Psoas muscle (tissue), 8 donors: ENCODE results near the gene MEG3. TPM values are rescaled to one million over a fixed set of nuclear protein-coding genes. Genes with fewer than 3 reads are reported as not detected.

ENCODE experiments used
- ATAC-seq, 4 donors: fragments of 200-7000 bp; cut with Tn5 transposase; one replicate each; pipeline ENCODE4 v1.9.1; 2020; ENCODE audit warnings: moderate library complexity in 3 of 4, mild to moderate bottlenecking in 2 of 4
- DNase-seq, 2 donors: peaks; one replicate each; pipeline ENCODE4 v3.0.0-alpha.2; 2020
- H3K27ac ChIP-seq: fragments of 200-600 bp; one replicate; pipeline ENCODE4 v1.8.0; 2022
- H3K27me3 ChIP-seq, 3 donors: fragments of 200-600 bp in 1 of 3; one replicate each; pipeline versions ENCODE4 v1.6.1 to v1.8.0; 2013 to 2022; ENCODE audit warnings: low read length in 2 of 3, mild to moderate bottlenecking in 2 of 3, moderate library complexity in 1 of 3; ENCODE audit not compliant: insufficient read depth in 3 of 3
- H3K36me3 ChIP-seq, 2 donors: fragments of 200-600 bp in 1 of 2; one replicate each; pipeline versions ENCODE4 v1.6.1 to v1.8.0; 2013 to 2022; ENCODE audit warnings: low read depth in 1 of 2, mild to moderate bottlenecking in 1 of 2, moderate library complexity in 1 of 2; ENCODE audit not compliant: insufficient read depth in 1 of 2
- H3K4me1 ChIP-seq: fragments of 200-600 bp; one replicate; pipeline ENCODE4 v1.8.0; 2022
- H3K4me3 ChIP-seq: fragments of 200-600 bp; one replicate; pipeline ENCODE4 v1.8.0; 2022; ENCODE audit warnings: mild to moderate bottlenecking
- H3K9me3 ChIP-seq: fragments of 200-600 bp; one replicate; pipeline ENCODE4 v1.8.0; 2022
- WGBS, 3 donors: extraction: QIAGEN DNeasy Blood & Tissue Kit; methylation state at CpG; one replicate each; pipeline versions ENCODE4 v1.1.6 to v1.1.7; 2013; 5-methylcytosine and 5-hydroxymethylcytosine counted together
- intact Hi-C, 2 donors: fragments of 100-400 bp; cut with DNase I; formaldehyde crosslinking; loops; one replicate each; pipeline versions ENCODE4 v1.11.0 to v1.14.2; 2022
- polyA plus RNA-seq, 3 donors: library from polyadenylated mRNA; stranded (reverse); fragments of 200-250 nt; gene quantifications; one replicate each; pipeline ENCODE4 v1.2.3, GENCODE V29; 2013
- total RNA-seq, 4 donors: library from RNA; stranded (reverse); fragmentation: NEBNext Ultra II Directional in 2 of 4; extraction: Animal tissue kit (Norgen Biotek cat#: 25700) in 2 of 4; gene quantifications; one replicate each; pipeline versions ENCODE4 v1.2.1 to v1.2.4, GENCODE V29; 2021 to 2023
- TF ChIP-seq, protein P1 (sequence below): fragments of 200-600 bp; IDR thresholded peaks from one replicate; pipeline ENCODE4 v1.8.0; 2022; ENCODE audit warnings: antibody characterized with exemption
- donor health status: healthy with polysubstance abuse.
- donor health status: DM: no; HTN: no; CAD: no; lungs with moderate emphysema.
- donor health status: Bipolar disorder and iron deficiency.
- donor health status: healthy.
- donor health status: DM: yes; HTN: yes; CAD: no.
- donor health status: DM: no; HTN: no; CAD: no.
- donor health status: DM: no; HTN: no; CAD: no.
- donor health status: DM: yes; HTN: yes; CAD: no.

The MEG3 gene
- total and polyA plus RNA-seq, 7 donors = 17.8 to 52.6 (median 24.9) TPM

GRCh38 chr14:100868621-100869370, 42.9 kb downstream of the MEG3 start:
- intact Hi-C loops = no loop called here
- Histone ChIP-seq H3K36me3 (no peaks in the 10 kb centered on the region), H3K27me3 (no peaks in the 10 kb centered on the region), H3K4me1 (no peaks in the 10 kb centered on the region), H3K9me3 (no peaks in the 10 kb centered on the region), H3K27ac (no peak overlapping the region), H3K4me3 (no peak overlapping the region)
- peak in 1 of 2 donors; percentile 36 for DNase-seq
- TF ChIP-seq, protein P1, sequence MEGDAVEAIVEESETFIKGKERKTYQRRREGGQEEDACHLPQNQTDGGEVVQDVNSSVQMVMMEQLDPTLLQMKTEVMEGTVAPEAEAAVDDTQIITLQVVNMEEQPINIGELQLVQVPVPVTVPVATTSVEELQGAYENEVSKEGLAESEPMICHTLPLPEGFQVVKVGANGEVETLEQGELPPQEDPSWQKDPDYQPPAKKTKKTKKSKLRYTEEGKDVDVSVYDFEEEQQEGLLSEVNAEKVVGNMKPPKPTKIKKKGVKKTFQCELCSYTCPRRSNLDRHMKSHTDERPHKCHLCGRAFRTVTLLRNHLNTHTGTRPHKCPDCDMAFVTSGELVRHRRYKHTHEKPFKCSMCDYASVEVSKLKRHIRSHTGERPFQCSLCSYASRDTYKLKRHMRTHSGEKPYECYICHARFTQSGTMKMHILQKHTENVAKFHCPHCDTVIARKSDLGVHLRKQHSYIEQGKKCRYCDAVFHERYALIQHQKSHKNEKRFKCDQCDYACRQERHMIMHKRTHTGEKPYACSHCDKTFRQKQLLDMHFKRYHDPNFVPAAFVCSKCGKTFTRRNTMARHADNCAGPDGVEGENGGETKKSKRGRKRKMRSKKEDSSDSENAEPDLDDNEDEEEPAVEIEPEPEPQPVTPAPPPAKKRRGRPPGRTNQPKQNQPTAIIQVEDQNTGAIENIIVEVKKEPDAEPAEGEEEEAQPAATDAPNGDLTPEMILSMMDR = no peak
- WGBS, 3 donors = 74 to 85% (median 82%) methylated on average over 21 to 22 of the region's 24 CpGs
- no peak for ATAC-seq

- intact Hi-C loops = no loop called here
- Histone ChIP-seq H3K4me3 (no peak overlapping the region), H3K4me1 (no peaks in the 10 kb centered on the region), H3K9me3 (no peaks in the 10 kb centered on the region), H3K36me3 (no peaks in the 10 kb centered on the region), H3K27me3 (peaks cover 0 to 9% (median 3%) of the 10 kb centered on the region in 3 donors), H3K27ac (no peak overlapping the region)
- ATAC-seq = no peak
- DNase-seq = peak in 1 of 2 donors; percentile 34
- TF ChIP-seq, protein P1 = no peak
- 57 to 74% (median 60%) methylated on average over 14 to 16 of the region's 16 CpGs for WGBS, 3 donors
Measured at GRCh38 chr14:100871234-100872186, 45.6 kb downstream of the MEG3 start.

GRCh38 chr14:100872259-100873095, 46.6 kb downstream of the MEG3 start:
- Histone ChIP-seq H3K9me3 (no peaks in the 10 kb centered on the region), H3K36me3 (no peaks in the 10 kb centered on the region), H3K4me3 (no peak overlapping the region), H3K27me3 (peaks cover 0 to 9% (median 3%) of the 10 kb centered on the region in 3 donors), H3K4me1 (no peaks in the 10 kb centered on the region), H3K27ac (no peak overlapping the region)
- intact Hi-C loops = no loop called here
- ATAC-seq (no peak), DNase-seq (peak in 1 of 2 donors; percentile 18)
- TF ChIP-seq, protein P1 = no peak
- WGBS, 3 donors = 58 to 64% (median 60%) methylated on average over 15 of the region's 15 CpGs

DNA sequence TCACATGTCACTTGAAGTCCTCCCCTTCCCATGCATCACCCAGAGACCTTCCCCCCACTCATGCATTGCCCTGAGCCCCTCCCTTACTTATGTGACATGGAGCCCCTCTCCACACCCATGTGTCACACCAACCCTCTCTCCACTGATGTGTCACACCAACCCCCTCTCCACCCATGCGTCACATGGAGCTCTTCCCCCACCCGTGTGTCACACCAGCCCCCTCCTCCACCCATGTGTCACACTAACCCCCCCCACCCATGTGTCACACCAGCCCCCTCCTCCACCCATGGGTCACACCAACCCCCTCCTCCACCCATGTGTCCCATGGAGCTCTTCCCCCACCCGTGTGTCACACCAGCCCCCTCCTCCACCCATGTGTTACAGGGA, 47.2 kb downstream of the MEG3 start:
- Histone ChIP-seq H3K27me3 (peaks cover 0 to 15% (median 4%) of the 10 kb centered on the region in 3 donors), H3K27ac (no peak overlapping the region), H3K4me1 (no peaks in the 10 kb centered on the region), H3K36me3 (no peaks in the 10 kb centered on the region), H3K4me3 (no peak overlapping the region), H3K9me3 (no peaks in the 10 kb centered on the region)
- ATAC-seq (peak in 1 of 4 donors; percentile 30), DNase-seq (peak in 1 of 2 donors; percentile 13)
- WGBS, 3 donors = 41 to 57% (median 50%) methylated on average over 3 of the region's 3 CpGs
- intact Hi-C loops = no loop called here
- TF ChIP-seq, protein P1 = no peak
